Activated gamma-delta T cell treated with anti-CD3 and anti-CD28 coated beads, Interleukin-2, amount 50 U/mL, for 16 hours (primary cell): ENCODE data around the gene ANO2.
"Not testable (repeated sequence)": the region's sequence is repeated elsewhere in the genome, so short reads cannot be mapped to it uniquely, and the experiment has no call there.

ENCODE experiments used
- DNase-seq: peaks from one replicate; pipeline ENCODE4 v3.0.0-alpha.2; 2020; ENCODE audit warnings: low read depth

The ANO2 gene

GRCh38 chr12:5723071-5723470 lies 222.0 kb downstream of the ANO2 start:
- no peak for DNase-seq

- no peak for DNase-seq
These were observed 224.6 kb downstream of the ANO2 start for GRCh38 chr12:5720381-5721005.

GRCh38 chr12:5718680-5719079 lies 226.4 kb downstream of the ANO2 start:
- no peak for DNase-seq

- DNase-seq: no peak
These were observed 227.0 kb downstream of the ANO2 start for GRCh38 chr12:5718073-5718472.

GRCh38 chr12:5716976-5717375 lies 228.1 kb downstream of the ANO2 start:
- DNase-seq: no peak

- DNase-seq: no peak
These were observed 228.9 kb downstream of the ANO2 start for GRCh38 chr12:5716201-5716600.

- no peak for DNase-seq
These were observed 230.0 kb downstream of the ANO2 start for GRCh38 chr12:5715021-5715420.

GRCh38 chr12:5713599-5714081 lies 231.4 kb downstream of the ANO2 start:
- DNase-seq: no peak

- DNase-seq: no peak
These were observed 234.7 kb downstream of the ANO2 start for GRCh38 chr12:5710260-5710878.

GRCh38 chr12:5708371-5708770 lies 236.7 kb downstream of the ANO2 start:
- no peak for DNase-seq

GRCh38 chr12:5706247-5706646 lies 238.8 kb downstream of the ANO2 start:
- no peak for DNase-seq

GRCh38 chr12:5705791-5706190 lies 239.3 kb downstream of the ANO2 start:
- no peak for DNase-seq

- no peak for DNase-seq
These were observed 250.2 kb downstream of the ANO2 start for GRCh38 chr12:5694759-5695409.

GRCh38 chr12:5692850-5693249 lies 252.2 kb downstream of the ANO2 start:
- DNase-seq: no peak

GRCh38 chr12:5691943-5692342 lies 253.1 kb downstream of the ANO2 start:
- DNase-seq: no peak

GRCh38 chr12:5690240-5690639 lies 254.8 kb downstream of the ANO2 start:
- DNase-seq: no peak

- no peak for DNase-seq
These were observed 255.3 kb downstream of the ANO2 start for GRCh38 chr12:5689773-5690172.

- DNase-seq: no peak
These were observed 256.8 kb downstream of the ANO2 start for GRCh38 chr12:5688226-5688625.

- DNase-seq: no peak
These were observed 259.1 kb downstream of the ANO2 start for GRCh38 chr12:5685935-5686334.

GRCh38 chr12:5684989-5685388 lies 260.1 kb downstream of the ANO2 start:
- DNase-seq: no peak

- no peak for DNase-seq
These were observed 262.5 kb downstream of the ANO2 start for GRCh38 chr12:5682581-5682980.

GRCh38 chr12:5678176-5678575 lies 266.9 kb downstream of the ANO2 start:
- DNase-seq: no peak

- not testable (repeated sequence) for DNase-seq
These were observed 275.4 kb downstream of the ANO2 start for GRCh38 chr12:5669624-5670023.
